Natural killer cell (primary cell): ENCODE results near the gene INHBC. TPM values are rescaled to one million over a fixed set of nuclear protein-coding genes. Genes with fewer than 3 reads are reported as not detected.

Experiments
- ATAC-seq, 3 donors: fragments of 150-1000 bp in 2 of 3; fragments of 200-7000 bp in 1 of 3; cut with Tn5 transposase; 1 replicate in 1 of 3; 2 replicates in 2 of 3; pipeline ENCODE4 v1.10.0; 2021; ENCODE audit warnings: mild to moderate bottlenecking in 2 of 3, moderate library complexity in 2 of 3
- DNase-seq, 2 donors: peaks; one replicate each; pipeline versions ENCODE4 v3.0.0 to v3.0.0-alpha.2; 2013 to 2021; ENCODE audit warnings: mixed read lengths in 1 of 2
- H3K27ac ChIP-seq: one replicate; pipeline ENCODE4 v1.5.1; 2013; ENCODE audit warnings: mild to moderate bottlenecking, low read length
- H3K27me3 ChIP-seq: one replicate; pipeline ENCODE4 v1.6.1; 2013; ENCODE audit warnings: low read length; ENCODE audit not compliant: control insufficient read depth, insufficient read depth
- H3K36me3 ChIP-seq: one replicate; pipeline ENCODE4 v1.6.1; 2013; ENCODE audit warnings: low read length; ENCODE audit not compliant: control insufficient read depth, insufficient read depth
- H3K4me1 ChIP-seq: one replicate; pipeline ENCODE4 v1.6.1; 2013; ENCODE audit warnings: low read length; ENCODE audit not compliant: control insufficient read depth, insufficient read depth
- H3K4me3 ChIP-seq: one replicate; pipeline ENCODE4 v1.5.1; 2013; ENCODE audit warnings: low read length
- H3K9me3 ChIP-seq: one replicate; pipeline ENCODE4 v1.6.1; 2013; ENCODE audit warnings: low read length; ENCODE audit not compliant: control insufficient read depth, insufficient read depth
- H3K27ac Mint-ChIP-seq, 2 donors: one replicate each; pipeline ENCODE4 v1.8.0; 2022; ENCODE audit warnings: mild to moderate bottlenecking in 2 of 2, mixed read lengths in 2 of 2, moderate library complexity in 1 of 2
- H3K27me3 Mint-ChIP-seq, 2 donors: one replicate each; pipeline ENCODE4 v1.8.0; 2022; ENCODE audit warnings: low read depth in 2 of 2, mixed read lengths in 2 of 2
- H3K36me3 Mint-ChIP-seq: one replicate; pipeline ENCODE4 v1.8.0; 2022; ENCODE audit warnings: mixed read lengths
- H3K4me1 Mint-ChIP-seq, 2 donors: one replicate each; pipeline ENCODE4 v1.8.0; 2022; ENCODE audit warnings: mixed read lengths in 2 of 2
- H3K4me3 Mint-ChIP-seq: one replicate; pipeline ENCODE4 v1.8.0; 2022; ENCODE audit warnings: mild to moderate bottlenecking, moderate library complexity, mixed read lengths
- H3K9me3 Mint-ChIP-seq, 2 donors: one replicate each; pipeline ENCODE4 v1.8.0; 2022; ENCODE audit warnings: mixed read lengths in 2 of 2
- CTCF ChIP-seq: fragments of 200-600 bp; IDR thresholded peaks from one replicate; pipeline ENCODE4 v1.8.0; 2022; ENCODE audit warnings: antibody characterized with exemption
- WGBS: methylation state at CpG from one replicate; pipeline ENCODE4 v1.1.7; 2013; ENCODE audit warnings: missing lambda C conversion rate; ENCODE audit not compliant: insufficient coverage; 5-methylcytosine and 5-hydroxymethylcytosine counted together
- intact Hi-C: fragments of 100-400 bp; cut with micrococcal nuclease; formaldehyde crosslinking; loops from one replicate; pipeline ENCODE4 v1.14.2; 2022
- total RNA-seq, 4 donors: library from RNA; stranded (reverse); fragments of 120-200 nt in 1 of 4; gene quantifications; one replicate each; pipeline versions ENCODE4 v1.2.3 to v1.2.4, GENCODE V29; 2013 to 2022

INHBC gene
- total RNA-seq, 3 donors from 2014 or later (not counting 1 experiment from before 2014, with no cell fraction given): 0.18 to 0.35 (median 0.31) TPM

GRCh38 chr12:57388425-57388824 is 46.2 kb upstream of the INHBC start:
- H3K36me3 Mint-ChIP-seq: no peaks in the 10 kb centered on the region

GRCh38 chr12:57389033-57389432 is 45.6 kb upstream of the INHBC start:
- no peak overlapping the region for H3K27ac Mint-ChIP-seq
- no peaks in the 10 kb centered on the region for H3K27me3 Mint-ChIP-seq
- Histone ChIP-seq H3K27me3 (no peaks in the 10 kb centered on the region), H3K4me1 (no peaks in the 10 kb centered on the region), H3K4me3 (no peak overlapping the region), H3K36me3 (peaks cover 5% of the 10 kb centered on the region), H3K27ac (no peak overlapping the region), H3K9me3 (no peaks in the 10 kb centered on the region)
- H3K9me3 Mint-ChIP-seq: no peaks in the 10 kb centered on the region
- H3K36me3 Mint-ChIP-seq: no peaks in the 10 kb centered on the region
- intact Hi-C loops: no loop called here
- 83% methylated on average over 3 of the region's 3 CpGs for WGBS
- peaks cover 10 to 12% of the 10 kb centered on the region in 2 donors for H3K4me1 Mint-ChIP-seq
- ATAC-seq: no peak
- TF ChIP-seq CTCF: no peak
- DNase-seq: no peak
- H3K4me3 Mint-ChIP-seq: no peak overlapping the region

More at GRCh38 chr12:57388425-57388824, 46.2 kb upstream of the INHBC start:
- H3K4me1 ChIP-seq: no peaks in the 10 kb centered on the region
- ATAC-seq (no peak), DNase-seq (no peak)
- peaks cover 5% of the 10 kb centered on the region for H3K36me3 ChIP-seq
- H3K4me3 ChIP-seq: no peak overlapping the region
- H3K4me1 Mint-ChIP-seq: peaks cover 10 to 12% of the 10 kb centered on the region in 2 donors
- H3K27me3 ChIP-seq: no peaks in the 10 kb centered on the region
- no peak overlapping the region for H3K4me3 Mint-ChIP-seq
- intact Hi-C loops: no loop called here
- 94% methylated on average over 5 of the region's 5 CpGs for WGBS
- H3K27me3 Mint-ChIP-seq: no peaks in the 10 kb centered on the region
- no peaks in the 10 kb centered on the region for H3K9me3 Mint-ChIP-seq
- no peak overlapping the region for H3K27ac ChIP-seq
- TF ChIP-seq CTCF: no peak
- no peak overlapping the region for H3K27ac Mint-ChIP-seq
- H3K9me3 ChIP-seq: no peaks in the 10 kb centered on the region

- H3K9me3 Mint-ChIP-seq: no peaks in the 10 kb centered on the region
- TF ChIP-seq CTCF: no peak
- peaks cover 10% of the 10 kb centered on the region for H3K36me3 ChIP-seq
- H3K4me3 Mint-ChIP-seq: no peak overlapping the region
- intact Hi-C loops: no loop called here
- peaks cover 10 to 12% of the 10 kb centered on the region in 2 donors for H3K4me1 Mint-ChIP-seq
- no peaks in the 10 kb centered on the region for H3K27me3 Mint-ChIP-seq
- ATAC-seq (no peak), DNase-seq (no peak)
- WGBS: 96% methylated on average over 2 of the region's 2 CpGs
- no peaks in the 10 kb centered on the region for H3K9me3 ChIP-seq
- no peak overlapping the region for H3K27ac ChIP-seq
- H3K4me3 ChIP-seq: no peak overlapping the region
- no peaks in the 10 kb centered on the region for H3K36me3 Mint-ChIP-seq
- H3K27ac Mint-ChIP-seq: no peak overlapping the region
- no peaks in the 10 kb centered on the region for H3K27me3 ChIP-seq
- H3K4me1 ChIP-seq: no peaks in the 10 kb centered on the region
These were observed 44.4 kb upstream of the INHBC start for GRCh38 chr12:57390174-57390573.

- Mint-ChIP-seq H3K4me3 (no peak overlapping the region), H3K4me1 (peaks cover 13 to 21% of the 10 kb centered on the region in 2 donors), H3K27me3 (no peaks in the 10 kb centered on the region), H3K9me3 (no peaks in the 10 kb centered on the region), H3K27ac (no peak overlapping the region), H3K36me3 (no peaks in the 10 kb centered on the region)
- no peak for TF ChIP-seq CTCF
- 95% methylated on average over 18 of the region's 18 CpGs for WGBS
- no peak for ATAC-seq
- Histone ChIP-seq H3K4me3 (no peak overlapping the region), H3K36me3 (peaks cover 11% of the 10 kb centered on the region), H3K27ac (no peak overlapping the region), H3K9me3 (no peaks in the 10 kb centered on the region), H3K27me3 (no peaks in the 10 kb centered on the region), H3K4me1 (no peaks in the 10 kb centered on the region)
- intact Hi-C loops: no loop called here
- DNase-seq: no peak
These were observed 39.5 kb upstream of the INHBC start for GRCh38 chr12:57395121-57395520.
